GM12865 (cell line): Measurements from ENCODE around the gene PGS1.

Source experiments
- DNase-seq: peaks from one replicate; pipeline ENCODE4 v3.0.0; 2010; ENCODE audit warnings: low read depth
- H3K4me3 ChIP-seq: 2 replicates; pipeline ENCODE4 v1.5.1; 2011; ENCODE audit warnings: mild to moderate bottlenecking, low read depth, low read length, control low read depth
- TF ChIP-seq, protein P1 (sequence below): IDR thresholded peaks from 2 replicates; pipeline ENCODE4 v1.5.1; 2011; ENCODE audit warnings: low read length, control low read depth, low read depth, inconsistent platforms; ENCODE audit not compliant: insufficient read depth; ENCODE audit errors: missing control alignments

Gene PGS1

DNA sequence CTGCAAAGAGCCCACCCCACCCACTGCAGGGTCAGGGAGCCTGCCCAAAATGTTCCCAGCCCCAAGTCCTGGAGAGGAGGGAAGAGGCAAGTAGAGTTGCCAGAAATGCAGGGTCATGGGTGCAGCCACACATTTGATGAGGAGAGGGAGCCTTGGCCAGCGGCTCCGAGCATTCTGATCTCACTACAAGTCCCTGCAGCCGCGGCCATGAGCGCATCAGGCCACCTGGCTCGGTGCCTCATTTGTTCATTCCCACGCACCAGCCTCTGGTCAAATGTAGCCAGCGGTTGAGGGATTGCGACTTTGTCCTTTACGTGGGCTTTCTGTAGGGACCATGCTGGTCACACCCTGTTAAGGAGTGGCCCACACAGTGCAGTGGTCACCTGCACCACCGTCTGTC, 48.7 kb downstream of the PGS1 start:
- H3K4me3 ChIP-seq, result no peak overlapping the region
- DNase-seq, result no peak
- TF ChIP-seq, protein P1, sequence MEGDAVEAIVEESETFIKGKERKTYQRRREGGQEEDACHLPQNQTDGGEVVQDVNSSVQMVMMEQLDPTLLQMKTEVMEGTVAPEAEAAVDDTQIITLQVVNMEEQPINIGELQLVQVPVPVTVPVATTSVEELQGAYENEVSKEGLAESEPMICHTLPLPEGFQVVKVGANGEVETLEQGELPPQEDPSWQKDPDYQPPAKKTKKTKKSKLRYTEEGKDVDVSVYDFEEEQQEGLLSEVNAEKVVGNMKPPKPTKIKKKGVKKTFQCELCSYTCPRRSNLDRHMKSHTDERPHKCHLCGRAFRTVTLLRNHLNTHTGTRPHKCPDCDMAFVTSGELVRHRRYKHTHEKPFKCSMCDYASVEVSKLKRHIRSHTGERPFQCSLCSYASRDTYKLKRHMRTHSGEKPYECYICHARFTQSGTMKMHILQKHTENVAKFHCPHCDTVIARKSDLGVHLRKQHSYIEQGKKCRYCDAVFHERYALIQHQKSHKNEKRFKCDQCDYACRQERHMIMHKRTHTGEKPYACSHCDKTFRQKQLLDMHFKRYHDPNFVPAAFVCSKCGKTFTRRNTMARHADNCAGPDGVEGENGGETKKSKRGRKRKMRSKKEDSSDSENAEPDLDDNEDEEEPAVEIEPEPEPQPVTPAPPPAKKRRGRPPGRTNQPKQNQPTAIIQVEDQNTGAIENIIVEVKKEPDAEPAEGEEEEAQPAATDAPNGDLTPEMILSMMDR, result no peak

DNA sequence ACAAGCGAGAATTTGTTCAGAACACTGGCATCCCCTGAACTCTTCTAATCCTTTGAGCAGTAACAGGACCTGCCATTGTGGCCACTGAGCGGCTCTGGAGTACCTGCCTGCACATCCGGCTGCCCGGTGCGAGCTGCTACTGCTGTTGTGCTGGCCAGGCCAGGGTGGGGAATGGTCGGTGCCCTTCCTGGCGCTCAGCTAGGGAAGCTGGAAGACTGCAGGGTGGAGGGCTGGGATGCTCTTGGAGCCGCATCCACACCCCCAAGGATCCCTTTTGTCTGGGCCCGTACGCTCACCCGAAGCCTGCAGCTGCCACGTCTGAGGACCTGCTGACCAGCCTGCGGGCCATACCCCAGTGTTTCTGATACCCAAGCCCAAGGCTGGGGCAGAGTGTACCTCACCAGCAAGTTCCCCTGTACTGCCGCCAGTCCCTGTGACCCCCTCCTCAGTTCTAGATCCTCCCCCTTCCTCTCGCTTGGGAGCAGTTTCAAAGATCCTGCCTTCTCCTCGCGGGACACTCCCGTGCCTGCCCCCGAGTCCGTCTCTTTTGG, 49.7 kb downstream of the PGS1 start:
- DNase-seq, result no peak
- TF ChIP-seq, protein P1, result no peak
- no peak overlapping the region for H3K4me3 ChIP-seq

DNA sequence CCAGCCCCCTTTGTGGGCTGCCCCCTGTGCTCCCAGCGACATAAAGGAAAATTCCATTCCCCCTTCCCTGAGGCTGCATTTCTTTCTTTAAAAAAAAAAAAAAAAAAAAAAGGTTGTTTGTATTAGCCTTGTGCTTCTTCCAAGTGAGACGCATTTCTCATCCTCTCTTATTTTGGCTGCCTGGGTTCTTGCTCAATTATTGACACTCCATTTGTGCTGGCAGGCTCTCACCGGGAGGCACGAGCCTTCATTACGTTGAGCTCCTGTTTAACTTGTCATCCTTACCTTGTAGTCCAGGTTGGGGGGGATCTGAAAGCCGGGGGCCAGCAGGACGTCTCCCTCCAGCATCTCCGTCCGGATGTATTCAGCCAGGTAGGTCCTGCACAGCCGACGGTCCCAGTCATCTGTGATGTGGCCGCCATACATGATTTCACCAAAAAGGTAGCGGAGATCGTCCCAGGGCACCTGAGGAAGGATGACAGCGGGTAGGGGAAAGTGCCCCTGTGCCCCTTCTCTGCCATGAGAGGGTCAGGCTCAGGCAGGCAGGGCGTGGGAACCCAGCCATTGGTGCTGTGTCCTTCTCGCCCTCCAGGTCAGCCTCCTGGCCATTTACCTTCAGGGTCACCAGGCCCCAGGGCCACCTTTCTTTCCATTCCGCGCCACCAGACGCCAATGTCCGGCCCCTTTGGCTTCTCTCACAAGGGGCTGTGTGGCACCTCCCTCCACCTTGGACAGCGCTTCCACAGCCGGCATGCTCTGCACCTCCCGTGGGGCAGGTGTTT, 50.6 kb downstream of the PGS1 start:
- DNase-seq, result no peak
- TF ChIP-seq, protein P1, result no peak
- no peak overlapping the region for H3K4me3 ChIP-seq

DNA sequence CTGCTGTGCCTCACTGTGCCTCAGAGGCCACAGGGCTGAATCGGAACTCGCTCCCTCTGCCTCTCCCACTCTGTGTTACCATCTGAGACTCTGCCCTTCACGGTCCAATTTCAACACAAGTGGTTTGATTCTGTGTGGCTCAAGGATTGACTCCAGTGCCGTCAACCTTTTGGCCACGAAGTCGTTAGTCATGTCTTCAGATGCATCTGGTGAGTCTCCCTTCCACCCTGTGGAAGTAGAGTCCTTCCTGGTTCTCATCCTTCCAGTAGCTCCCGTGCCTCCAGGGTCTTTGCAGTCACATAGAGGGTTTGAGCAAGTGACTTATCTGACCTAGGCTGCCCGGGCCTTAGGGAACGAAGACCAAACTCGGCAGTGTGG, 51.2 kb downstream of the PGS1 start:
- H3K4me3 ChIP-seq, result no peak overlapping the region
- TF ChIP-seq, protein P1, result no peak
- no peak for DNase-seq

DNA sequence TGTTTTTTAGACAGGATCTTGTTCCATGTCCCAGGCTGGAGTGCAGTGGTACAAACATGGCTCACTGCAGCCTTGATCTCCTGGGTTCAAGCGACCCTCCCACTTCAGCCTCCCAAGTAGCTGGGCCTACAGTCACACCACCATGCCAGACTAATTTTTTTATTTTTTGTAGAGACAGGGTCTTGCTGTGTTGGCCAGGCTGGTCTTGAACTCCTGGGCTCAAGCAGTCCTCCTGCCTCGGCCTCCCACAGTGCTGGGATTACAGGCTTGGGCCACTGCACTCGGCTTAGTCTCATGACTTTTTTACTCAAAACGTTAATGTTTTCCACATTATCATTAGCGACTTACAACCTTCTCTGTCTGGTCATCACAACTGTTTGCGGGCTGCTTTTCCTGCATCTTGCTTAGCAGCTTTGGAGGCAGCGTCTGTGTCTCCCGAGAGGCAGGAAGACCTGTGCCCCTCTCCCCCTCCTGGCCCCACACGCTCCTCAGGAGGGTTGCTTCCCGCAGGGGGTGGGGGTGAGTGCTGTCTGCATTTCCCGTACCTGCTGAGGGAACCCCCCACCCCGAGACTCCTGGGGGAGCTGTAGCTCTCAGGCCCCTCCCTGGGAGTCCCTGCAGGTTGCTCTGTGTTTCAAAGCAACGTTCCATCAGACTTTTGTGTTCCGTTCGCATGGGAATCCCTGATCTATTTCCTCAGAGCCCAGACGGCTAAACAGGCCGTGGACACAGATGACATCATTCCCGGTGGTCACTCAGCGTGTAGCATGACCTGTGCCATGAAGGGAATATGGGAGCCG, 52.6 kb downstream of the PGS1 start:
- DNase-seq, result no peak
- H3K4me3 ChIP-seq, result no peak overlapping the region
- TF ChIP-seq, protein P1, result no peak

DNA sequence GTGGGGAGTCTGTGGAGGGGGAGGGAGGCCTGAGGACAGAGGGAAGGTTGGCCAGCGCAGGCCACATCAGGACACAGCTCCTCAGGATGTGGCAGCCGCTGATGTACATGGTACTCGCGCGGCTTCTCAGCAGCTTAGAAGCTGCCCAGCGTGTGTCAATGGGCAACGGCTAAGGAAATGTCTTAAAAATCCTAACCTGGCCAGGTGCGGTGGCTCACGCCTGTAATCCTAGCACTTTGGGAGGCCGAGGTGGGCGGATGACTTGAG, 53.2 kb downstream of the PGS1 start:
- no peak for DNase-seq
- H3K4me3 ChIP-seq, result no peak overlapping the region
- TF ChIP-seq, protein P1, result no peak
